A549 treated with AZD9567 at 1 μM for 4 hours (cell line): Measurements from ENCODE around the gene BHLHE23. TPM values are rescaled to one million over a fixed set of nuclear protein-coding genes. Genes with fewer than 3 reads are reported as not detected.

Source experiments
- total RNA-seq: library from RNA; stranded (reverse); fragments of 200-300 nt; extraction: Qiagen RNA extraction; gene quantifications from 5 replicates; pipeline ENCODE4 v1.2.3, GENCODE V29; 2022; ENCODE audit not compliant: insufficient read depth

The BHLHE23 gene
- not detected in 5 replicates for total RNA-seq

DNA sequence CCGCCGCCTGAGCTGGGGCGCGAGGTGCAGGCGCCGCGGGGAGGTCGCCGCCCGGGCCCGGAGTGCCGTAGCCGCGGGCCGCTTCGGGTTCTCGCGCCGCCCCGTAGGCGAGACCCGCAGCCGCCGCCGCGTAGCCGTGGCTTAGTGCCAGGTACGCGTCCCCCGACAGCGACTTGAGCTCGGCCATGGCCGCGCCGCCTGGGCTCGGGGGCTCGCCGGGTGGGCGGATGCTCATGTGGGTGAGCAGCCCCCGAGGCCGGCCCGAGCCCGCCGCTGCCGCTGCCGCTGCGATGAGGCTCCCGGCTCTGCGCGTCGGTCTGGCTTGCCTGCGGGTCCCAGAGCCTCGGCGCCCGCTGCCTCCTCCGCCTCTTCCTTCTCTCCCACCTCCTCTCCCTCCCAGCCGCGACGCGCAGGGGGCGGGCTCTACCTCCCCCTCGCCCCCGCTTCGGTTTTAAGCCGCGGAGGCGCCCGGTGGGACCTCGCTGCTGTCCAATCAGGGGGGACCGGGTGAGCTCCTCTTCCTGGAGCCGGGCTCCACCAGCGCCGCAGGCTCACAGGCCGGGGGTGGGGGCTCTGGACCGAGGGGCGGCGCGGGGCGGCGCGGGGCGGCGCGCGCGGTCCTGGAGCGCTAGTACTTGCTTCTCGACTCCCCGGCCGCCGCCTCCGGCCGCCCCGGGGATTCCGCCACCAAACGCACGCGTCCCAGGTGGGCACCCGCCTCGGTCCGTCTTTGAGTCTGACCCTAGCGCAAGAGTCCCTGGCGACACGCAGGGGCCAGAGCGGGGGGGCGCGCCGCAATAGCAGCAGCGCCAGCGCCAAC lies at the start of gene BHLHE23:
BHLHE23 (minus strand) TSS at position 425 of the 820 bp plus-strand sequence; CDS start at position 235, 190 bp downstream.

Other genes with a start within 250 kb of the BHLHE23 start
- gene MRGBP, start 210.5 kb downstream of the BHLHE23 start, total RNA-seq = 18.7 to 26.2 TPM (median 23.4 TPM) in 5 replicates
- gene OGFR, start 202.1 kb downstream of the BHLHE23 start, total RNA-seq = 40.2 to 48.7 TPM (median 46.2 TPM) in 5 replicates
- 0.43 to 0.62 TPM (median 0.54 TPM) in 4 of 5 replicates, not detected in the other for gene COL9A3, start 189.9 kb downstream of the BHLHE23 start, total RNA-seq
- gene TCFL5, start 145.1 kb downstream of the BHLHE23 start, total RNA-seq = 3.7 to 8.3 TPM (median 4.3 TPM) in 5 replicates
- gene DIDO1, start 80.5 kb downstream of the BHLHE23 start, total RNA-seq = 18.1 to 25.2 TPM (median 24.3 TPM) in 5 replicates
- gene GID8, start 68.8 kb downstream of the BHLHE23 start, total RNA-seq = 22.5 to 24.8 TPM (median 23.5 TPM) in 5 replicates
- gene SLC17A9, start 54.3 kb downstream of the BHLHE23 start, total RNA-seq = 0.03 TPM in 2 of 5 replicates, not detected in the others
- 46.6 to 51.1 TPM (median 47.0 TPM) in 5 replicates for gene YTHDF1, start 209.2 kb upstream of the BHLHE23 start, total RNA-seq
- 2.3 to 3.6 TPM (median 2.7 TPM) in 4 of 5 replicates, not detected in the other for gene BIRC7, start 228.9 kb upstream of the BHLHE23 start, total RNA-seq
- gene NKAIN4, start 247.5 kb upstream of the BHLHE23 start, total RNA-seq = 3.4 to 6.3 TPM (median 4.4 TPM) in 5 replicates